GM12873 (cell line): Measurements from ENCODE around the gene ADGRB3.

ENCODE experiments used
- TF ChIP-seq, protein P1 (sequence below): IDR thresholded peaks from 2 replicates; pipeline ENCODE4 v1.5.1; 2012; ENCODE audit warnings: low read depth, mild to moderate bottlenecking, moderate library complexity, low read length, control low read depth; ENCODE audit not compliant: insufficient read depth; ENCODE audit errors: missing control alignments

Gene ADGRB3

DNA sequence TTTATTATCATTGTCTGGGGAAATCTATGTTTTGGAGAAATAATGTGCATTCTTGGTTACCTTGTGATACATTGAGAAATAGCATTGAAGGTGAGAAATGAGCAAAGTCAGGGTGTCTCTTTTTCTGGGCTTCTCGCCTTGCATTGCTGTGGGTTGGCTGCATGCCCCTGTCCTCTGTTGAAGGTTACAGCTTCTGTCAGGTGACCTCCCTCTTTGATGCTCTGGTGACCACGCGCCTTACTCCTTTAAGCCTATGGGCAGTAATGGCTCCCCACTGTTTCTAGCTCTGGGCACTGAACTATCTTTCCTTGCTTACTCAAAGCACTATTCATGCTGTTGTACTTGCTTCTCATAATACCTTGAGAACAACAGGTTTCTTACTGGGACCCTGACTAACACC lies 14.6 kb downstream of the ADGRB3 start:
- TF ChIP-seq, protein P1, sequence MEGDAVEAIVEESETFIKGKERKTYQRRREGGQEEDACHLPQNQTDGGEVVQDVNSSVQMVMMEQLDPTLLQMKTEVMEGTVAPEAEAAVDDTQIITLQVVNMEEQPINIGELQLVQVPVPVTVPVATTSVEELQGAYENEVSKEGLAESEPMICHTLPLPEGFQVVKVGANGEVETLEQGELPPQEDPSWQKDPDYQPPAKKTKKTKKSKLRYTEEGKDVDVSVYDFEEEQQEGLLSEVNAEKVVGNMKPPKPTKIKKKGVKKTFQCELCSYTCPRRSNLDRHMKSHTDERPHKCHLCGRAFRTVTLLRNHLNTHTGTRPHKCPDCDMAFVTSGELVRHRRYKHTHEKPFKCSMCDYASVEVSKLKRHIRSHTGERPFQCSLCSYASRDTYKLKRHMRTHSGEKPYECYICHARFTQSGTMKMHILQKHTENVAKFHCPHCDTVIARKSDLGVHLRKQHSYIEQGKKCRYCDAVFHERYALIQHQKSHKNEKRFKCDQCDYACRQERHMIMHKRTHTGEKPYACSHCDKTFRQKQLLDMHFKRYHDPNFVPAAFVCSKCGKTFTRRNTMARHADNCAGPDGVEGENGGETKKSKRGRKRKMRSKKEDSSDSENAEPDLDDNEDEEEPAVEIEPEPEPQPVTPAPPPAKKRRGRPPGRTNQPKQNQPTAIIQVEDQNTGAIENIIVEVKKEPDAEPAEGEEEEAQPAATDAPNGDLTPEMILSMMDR: no peak

DNA sequence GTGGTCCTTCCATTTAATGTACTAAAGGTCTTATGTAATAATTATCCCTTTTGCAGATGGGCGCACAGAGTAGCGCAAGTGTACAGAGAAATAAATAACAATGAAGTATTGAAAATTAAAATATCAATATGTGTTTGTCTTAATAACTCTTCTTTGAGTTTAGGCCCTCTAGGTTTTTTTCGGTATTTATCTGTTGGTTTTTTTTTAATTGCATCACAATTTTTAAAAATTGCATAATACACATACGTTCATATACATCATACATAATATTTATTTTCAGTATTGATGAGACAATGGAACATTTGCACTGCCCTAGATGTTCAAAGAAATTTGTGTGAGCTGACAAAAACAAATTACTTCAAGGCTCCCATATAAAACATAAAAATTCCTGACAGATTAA lies 15.1 kb downstream of the ADGRB3 start:
- TF ChIP-seq, protein P1: no peak

DNA sequence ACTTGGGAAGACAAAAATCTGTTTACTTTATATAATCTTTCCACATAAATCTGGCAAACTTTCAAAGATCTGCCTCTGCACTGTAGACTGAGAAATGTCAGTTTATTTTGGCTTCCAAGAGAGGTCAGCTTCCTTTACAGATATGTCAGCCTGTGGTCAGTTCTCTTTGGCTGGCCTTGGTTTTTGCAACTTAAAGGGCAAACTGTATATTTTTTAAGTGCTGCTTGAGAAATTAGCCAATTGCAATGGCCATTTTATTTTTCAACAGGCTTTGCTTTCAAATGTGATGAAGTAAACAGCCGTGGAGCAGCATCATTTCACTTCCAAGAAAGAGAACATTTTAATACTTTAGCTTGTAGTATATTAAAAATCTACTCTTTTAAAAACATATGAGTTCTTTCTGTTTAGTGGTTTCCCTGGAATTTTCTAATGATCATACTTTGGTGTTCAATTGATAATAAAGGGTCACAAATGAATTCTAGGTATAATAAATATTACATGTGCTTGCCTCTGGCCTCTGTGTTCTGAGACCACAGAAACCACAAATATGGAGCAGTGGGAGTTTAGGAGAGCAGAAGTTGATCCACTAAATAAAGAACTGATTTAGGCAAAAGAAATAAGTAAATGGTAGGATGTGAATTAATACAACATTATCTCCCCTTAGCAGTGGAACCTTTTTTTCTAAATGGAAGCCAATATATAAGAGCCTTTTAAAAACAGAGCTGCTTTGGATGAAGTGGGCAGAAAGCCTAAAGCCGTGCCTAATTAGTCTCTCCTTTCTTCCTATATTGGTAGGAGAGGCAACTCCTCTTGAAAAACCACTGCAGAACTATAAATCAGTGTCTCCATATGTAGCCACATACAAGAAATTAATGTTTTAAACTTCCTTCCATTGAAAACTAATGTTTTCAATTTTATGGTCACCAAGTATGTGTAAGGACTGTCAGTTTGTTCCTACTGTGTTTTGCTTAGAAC lies 16.2 kb downstream of the ADGRB3 start:
- TF ChIP-seq, protein P1: no peak

DNA sequence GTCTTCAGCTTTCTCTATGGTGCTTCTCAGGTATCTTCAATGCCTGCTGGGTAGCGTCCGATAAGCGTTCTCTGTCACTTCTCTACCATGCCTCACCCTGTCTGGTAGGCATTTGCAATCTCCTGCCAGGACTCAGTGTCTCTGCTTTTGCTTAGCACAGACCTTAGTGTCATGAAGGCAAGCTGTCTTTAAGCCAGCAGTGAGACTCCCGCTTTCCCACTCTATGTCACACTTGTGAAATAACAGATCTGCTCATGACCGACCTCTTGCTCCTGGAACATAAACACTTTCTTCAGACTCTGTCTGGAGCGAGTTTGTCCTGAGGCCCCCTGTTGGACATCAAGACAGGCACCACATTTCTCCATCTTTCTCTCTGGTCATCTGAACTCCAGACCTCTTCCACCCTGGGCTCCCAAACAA lies 17.0 kb downstream of the ADGRB3 start:
- TF ChIP-seq, protein P1: no peak

DNA sequence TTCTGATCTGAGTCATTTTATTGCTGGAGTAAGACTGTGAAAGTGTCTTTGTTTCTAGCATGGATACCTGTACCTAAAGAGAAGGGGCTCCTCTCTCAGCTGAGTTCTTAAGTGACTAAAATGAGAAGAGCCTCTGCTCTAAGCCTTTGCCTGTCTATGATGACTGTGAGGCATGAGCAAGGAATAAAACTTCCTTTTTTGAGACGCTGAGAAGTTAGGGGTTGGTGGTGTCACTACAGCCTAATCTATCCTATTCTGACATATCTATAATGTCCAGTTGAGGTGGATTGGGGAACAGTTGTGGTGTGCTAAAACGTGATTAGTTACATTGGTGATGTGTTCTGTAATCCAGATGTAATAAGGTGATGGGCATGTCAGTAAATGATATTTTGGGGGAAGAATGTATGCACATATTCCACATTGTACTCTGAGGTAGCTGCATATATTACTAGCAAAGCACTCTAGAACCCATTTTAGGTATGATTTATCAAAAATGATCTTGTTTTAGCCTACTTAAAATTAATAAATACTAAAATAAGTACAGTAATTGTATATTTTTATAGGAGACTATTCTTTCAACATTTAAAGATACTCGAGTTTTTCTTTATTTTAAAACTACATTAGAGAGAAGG lies 18.1 kb downstream of the ADGRB3 start:
- TF ChIP-seq, protein P1: no peak

DNA sequence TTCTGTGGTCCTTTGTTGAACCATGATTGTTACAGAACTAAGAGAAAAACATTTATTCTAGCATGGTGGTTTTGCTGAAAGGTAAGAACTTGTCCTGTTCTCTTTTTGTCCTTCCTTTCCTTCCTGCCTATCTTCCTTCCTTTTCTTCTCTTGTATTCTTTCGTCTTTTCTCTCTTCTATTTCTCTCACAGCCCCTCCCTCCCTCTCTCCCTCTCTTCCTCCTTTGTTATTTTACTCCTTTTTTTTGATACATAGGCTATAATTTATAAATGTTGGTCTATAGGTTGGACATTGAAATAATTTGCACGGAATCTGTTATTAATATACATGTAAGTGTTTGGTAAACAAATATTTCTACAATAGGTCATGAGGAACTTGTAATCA lies 18.6 kb downstream of the ADGRB3 start:
- TF ChIP-seq, protein P1: no peak

DNA sequence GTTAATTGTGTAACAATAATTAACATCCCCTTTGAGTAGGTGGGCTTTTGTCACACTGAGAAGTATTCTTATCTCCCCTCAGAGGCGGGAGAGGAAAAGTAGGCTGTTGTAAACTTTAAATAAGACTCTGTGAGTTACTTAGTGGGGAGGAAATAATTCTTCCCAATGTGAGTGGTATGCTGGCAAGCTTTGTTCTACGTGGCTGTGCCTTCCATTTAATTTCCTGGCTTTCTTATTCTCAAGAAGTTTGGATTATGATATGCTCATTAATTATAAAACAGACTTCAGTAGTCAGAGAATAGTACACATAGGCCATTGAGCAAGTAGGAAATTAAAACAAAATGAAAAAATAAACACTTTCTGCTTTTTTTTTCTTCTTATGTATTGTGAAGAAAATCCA lies 19.1 kb downstream of the ADGRB3 start:
- TF ChIP-seq, protein P1: no peak
